Right renal cortex interstitium (tissue), 3 donors: ENCODE data around the gene NT5DC1. TPM values are rescaled to one million over a fixed set of nuclear protein-coding genes. Genes with fewer than 3 reads are reported as not detected.

ENCODE experiments used
- DNase-seq, 3 donors: peaks; one replicate each; pipeline ENCODE4 v3.0.0-alpha.2; 2013; ENCODE audit warnings: low read depth in 3 of 3, low spot score in 2 of 3
- polyA plus RNA-seq, 3 donors: library from polyadenylated mRNA; unstranded; fragments of 120-200 nt; gene quantifications; one replicate each; pipeline ENCODE4 v1.2.1, GENCODE V29; 2013; ENCODE audit not compliant: insufficient read length in 3 of 3

Gene NT5DC1
- polyA plus RNA-seq = 10 to 100 TPM; 43.4 to 45.6 (median 44.6) TPM

DNA sequence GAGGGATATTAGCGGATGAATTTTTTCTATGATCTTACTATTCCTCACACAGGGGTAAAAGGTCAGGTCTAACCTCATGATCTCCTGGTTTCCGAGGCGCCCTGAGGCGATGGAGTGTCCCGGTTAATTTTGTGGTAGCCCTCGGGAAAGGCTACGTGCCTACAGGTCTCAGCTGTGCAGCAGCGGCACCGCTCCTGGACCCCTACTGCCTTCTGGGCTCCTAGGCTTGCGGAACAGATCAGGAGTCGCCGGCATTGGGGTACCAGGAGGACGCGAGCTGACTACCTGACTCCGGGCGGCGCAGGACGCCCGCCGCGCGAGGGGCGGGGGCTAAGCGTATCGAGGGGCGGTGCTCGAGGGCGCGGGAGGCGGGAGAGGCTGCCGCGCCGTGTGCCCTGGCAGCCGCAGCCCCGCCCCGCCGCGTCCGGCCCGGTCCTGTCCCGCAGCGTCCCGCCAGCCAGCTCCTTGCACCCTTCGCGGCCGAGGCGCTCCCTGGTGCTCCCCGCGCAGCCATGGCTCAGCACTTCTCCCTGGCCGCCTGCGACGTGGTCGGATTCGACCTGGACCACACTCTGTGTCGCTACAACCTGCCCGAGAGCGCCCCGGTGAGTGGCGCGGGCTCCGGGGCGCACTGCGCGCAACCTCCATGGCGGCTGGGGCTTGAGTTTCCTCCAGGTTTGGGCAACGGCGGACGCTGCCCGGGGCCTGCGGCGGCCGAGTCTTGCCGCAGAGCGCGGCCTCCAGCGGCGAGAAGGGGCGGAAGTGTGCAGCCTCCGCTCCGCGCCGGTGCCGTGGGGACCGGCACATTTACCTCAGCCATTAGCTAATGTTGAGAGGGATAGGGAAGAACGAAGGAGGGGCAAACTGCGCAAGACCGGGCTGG, at the start of gene NT5DC1:
TSS of gene NT5DC1 (plus strand) at position 435 of the 883 bp plus-strand sequence. CDS start at position 513, 78 bp downstream.
- peak; percentile 60 to 65 (median 61) for DNase-seq

DNA sequence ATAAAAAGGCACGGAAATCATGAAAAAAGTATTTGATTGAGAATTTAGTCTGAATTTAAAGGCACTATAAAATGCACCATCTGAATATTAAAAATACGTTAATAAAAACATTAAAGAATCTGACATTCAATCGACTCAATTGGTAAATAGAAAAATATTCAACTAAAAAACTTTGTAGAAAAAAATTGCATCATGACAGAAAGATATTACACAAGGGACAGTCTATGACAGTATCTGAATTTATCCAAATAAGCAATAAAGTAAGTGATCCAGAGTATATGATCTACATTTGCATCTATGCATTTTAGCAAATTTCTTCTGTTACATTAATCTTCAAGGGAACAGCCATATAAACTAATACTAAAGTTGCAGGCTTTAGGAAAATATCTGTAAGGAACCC, 49.4 kb upstream of the NT5DC1 start:
- no peak for DNase-seq

DNA sequence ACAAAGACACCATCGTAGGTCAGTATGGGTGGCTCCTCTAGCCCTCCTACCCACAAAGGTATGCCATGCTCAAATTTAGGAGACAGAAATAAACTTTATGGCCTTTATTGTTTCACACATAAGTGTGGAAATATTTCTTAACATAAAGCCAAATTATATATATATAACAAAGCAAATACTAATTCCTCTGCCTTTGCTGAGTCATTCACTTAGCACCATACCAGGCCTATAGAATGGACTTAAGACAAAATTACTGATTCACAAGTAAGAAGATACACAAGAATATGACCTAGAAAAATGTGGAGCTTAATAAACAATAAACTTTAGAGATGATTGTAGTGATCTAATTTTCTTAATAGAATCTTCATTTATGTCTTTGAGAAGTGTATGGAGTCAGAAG, 45.1 kb upstream of the NT5DC1 start:
- no peak for DNase-seq

DNA sequence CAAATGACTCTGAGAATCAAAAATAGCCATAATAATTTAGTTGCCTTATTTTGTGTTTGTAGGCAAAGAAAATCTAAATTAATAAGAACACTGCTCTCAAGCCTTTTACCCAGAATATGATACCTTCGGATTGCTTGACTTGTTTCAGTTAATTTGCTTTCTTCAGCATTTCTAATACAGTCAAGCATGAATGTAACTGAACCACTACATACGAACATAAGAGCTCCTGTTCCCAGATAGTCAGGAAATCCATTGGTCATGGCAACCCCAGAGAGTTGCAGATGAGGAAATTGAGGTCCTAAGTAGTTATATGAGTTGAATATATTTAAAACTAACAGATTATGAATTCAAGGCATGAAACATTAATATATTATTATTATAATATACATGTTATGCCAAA, 42.9 kb upstream of the NT5DC1 start:
- no peak for DNase-seq

DNA sequence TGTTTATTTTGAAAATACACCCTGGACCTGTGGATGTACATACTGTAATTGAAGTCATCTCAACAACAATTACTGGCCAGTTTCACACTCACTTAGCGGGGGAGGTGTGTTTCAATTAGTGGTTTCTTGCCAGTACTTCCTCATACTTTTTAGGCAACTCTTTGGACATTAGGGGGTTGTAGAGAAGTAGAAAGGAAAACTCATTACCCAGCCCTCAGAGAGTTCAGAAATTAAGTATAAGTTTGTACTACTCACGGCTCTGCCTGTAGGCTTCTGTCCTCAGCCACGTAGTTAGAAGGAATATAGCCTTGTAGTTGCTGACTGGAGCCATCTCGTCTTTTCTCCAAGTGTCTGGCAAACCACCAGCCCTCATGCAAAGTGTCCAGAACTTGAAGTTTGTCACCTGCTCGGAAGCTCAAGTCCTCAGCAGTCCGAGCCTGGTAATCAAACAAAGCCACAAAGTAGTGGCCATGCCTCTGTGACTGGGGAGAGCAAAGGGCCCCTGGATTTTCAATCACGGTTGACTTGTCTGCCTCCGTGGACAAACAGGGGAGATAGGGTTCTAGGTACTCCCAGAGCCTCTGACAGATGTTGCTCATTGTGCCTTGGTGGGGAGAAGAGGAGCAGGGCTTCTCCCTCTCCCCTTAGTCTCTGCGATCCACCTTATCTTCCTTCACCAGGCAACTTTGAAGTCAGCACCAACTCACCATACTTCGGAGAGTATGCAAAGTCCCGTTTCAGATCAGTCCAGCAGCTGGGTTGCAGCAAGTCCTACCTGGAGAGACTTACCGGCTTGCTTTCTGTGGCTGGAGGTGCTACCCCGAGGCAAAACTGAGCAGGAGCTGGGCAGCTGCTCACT, 40.7 kb upstream of the NT5DC1 start:
- no peak for DNase-seq

DNA sequence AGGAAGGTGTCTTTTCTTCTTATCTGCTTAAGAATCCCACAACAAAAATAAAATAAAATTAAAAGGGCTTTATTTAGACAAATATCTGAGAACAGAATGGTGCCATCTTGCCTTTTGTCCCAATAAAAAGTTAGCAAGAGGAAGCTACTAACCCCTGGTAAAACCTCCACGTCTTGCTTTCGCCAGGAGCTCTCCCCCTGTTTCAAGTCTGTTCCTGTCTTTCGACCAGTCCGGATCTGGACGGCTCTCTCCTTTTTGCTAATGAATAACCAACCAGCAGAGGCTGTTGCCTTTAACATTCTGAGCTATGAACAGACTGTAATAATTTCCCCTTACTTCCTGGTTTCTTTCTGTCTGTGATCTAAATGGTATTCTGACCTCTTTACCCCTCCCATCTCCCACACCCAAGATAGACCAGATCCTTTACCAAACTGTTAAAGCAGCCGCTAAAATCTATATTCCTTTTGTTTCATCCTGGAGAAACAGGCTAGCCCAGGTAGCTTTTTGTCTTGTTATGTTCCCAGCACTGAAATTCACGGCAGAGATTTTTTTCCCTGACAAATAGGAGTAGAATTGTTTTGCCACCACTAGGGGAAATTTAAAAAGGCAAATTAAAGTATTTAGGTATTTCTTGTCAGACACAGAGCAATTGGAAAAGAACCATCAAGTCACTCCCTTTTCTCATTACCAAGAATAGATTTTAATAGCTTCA, 39.9 kb upstream of the NT5DC1 start, which contains the start of gene FRK:
TSS of gene FRK (minus strand) at position 320 of the 712 bp plus-strand sequence. CDS start 580 bp downstream, outside the sequence.
- no peak for DNase-seq

DNA sequence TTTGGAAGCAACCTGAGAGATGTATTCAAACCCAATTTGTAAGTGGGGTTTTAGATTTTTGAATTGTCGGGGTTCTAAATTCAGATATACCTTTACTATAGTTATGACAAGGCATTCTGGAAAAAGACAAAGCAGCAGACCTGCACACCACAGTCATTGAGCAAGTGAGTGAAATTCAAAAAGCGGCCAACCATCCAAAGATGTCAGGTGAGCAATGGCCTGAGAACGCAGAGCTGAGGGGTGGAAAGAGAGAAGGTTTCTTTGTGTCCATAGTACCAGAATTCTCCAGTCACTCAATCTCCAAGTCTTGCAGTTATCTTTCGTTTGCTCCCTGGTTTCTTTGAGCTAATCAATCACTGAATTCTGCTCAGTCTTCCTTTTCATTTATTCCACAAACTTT, 38.2 kb upstream of the NT5DC1 start:
- no peak for DNase-seq

DNA sequence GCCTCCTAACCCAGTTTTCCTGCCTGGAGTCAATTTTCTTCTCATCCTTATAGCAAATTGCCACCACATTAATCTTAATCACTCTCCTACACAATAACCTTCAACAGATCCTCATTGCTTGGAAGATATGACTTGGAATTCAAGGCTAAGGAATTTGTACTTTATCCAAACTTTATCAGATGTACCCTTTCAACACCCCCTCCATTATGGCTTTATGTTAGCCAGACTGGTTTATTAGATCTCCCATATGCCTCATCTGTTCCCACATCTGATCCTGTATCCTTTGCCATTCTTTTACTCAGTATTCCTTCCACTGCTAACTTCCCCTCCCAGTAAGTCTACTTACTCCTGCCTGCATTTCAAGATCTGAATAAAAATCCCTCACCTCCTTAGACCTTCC, 36.0 kb upstream of the NT5DC1 start:
- DNase-seq = no peak

DNA sequence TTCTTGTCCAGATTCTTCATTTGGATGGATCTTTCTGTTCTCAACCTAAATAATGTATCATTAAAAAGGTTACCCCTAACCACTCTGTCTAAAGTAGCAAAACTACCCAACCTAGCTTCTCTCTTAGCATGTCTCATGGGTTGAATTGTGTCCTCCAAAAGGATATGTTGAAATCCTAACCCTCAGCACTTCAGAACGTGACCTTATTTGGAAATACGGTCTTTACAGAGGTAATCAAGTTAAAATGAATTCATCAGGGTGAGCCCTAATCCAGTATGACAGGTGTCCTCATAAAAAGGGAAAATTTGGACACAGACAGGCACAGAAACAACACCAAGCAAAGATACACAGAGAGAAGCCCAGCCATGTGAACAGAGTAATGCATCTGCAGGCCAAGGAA, 33.9 kb upstream of the NT5DC1 start:
- no peak for DNase-seq

DNA sequence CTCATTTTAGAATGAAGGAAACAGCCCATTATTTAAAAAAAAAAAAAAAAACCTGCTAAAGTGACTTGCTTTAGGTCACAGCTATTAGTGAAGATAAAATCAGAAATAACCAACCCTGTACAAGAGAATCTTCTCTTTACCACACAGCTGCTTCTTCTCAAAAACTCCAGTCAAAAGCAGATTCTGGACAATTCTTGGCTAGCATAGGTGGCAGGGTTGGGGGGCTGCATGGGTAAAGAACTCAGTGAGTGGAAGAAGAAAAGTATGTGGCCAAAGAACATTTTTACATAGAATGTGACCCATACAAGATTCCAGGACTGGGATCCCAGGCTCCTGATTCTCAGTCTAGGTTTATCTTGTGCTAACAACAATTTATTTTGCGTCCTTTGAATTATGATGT, 30.6 kb upstream of the NT5DC1 start:
- no peak for DNase-seq

DNA sequence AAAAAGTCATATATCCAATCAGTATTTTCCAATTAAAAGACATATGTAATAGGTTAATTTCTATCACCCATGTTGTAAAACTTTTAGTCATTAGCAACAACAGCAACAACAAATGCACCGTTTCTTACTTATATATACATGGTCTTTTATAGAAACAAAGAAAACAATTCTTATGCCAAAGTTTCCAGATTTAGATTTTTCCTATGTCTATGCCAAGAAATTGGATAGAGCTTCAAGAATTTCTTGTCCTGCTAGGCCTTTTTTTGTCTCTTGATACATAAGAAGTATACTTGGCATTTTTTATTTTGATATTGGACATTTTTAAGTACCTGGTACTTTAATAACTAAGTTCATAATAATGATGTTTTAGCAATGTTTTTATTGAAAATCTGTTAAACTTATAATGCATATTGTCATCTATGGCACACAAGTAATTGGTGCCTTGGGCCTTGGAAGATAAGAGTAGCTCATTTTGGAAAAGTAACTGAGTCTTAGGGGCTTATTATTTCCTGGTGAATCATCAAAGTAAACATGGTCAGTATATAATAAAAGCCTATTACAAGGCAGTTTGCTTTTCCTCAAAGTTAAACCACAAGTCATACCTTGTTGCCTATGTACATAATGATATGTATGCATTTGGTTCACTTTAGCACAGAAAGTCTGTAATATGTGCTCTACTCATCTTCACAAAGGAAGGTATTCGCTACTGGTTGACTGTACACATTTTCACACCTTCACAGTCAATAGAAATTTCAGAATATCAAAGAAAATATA, 29.9 kb upstream of the NT5DC1 start:
- no peak for DNase-seq

DNA sequence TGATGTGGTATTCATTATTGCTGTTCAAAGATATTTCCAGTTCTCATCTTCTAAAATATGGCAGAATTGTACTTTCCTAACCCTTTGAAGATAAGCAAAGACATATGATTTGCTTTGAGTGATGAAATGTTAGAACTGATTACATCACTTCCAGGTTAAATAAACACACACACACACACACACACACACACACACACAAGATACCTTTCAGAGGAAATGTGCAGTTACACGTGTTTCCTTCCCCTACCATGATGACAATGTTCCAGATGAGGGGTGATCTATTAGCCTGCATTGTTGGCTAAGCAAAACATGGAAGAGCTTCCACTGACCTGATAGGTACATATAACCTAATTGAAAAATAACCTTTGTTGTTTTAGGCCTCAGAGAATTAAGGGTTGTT, 28.3 kb upstream of the NT5DC1 start:
- DNase-seq = no peak

DNA sequence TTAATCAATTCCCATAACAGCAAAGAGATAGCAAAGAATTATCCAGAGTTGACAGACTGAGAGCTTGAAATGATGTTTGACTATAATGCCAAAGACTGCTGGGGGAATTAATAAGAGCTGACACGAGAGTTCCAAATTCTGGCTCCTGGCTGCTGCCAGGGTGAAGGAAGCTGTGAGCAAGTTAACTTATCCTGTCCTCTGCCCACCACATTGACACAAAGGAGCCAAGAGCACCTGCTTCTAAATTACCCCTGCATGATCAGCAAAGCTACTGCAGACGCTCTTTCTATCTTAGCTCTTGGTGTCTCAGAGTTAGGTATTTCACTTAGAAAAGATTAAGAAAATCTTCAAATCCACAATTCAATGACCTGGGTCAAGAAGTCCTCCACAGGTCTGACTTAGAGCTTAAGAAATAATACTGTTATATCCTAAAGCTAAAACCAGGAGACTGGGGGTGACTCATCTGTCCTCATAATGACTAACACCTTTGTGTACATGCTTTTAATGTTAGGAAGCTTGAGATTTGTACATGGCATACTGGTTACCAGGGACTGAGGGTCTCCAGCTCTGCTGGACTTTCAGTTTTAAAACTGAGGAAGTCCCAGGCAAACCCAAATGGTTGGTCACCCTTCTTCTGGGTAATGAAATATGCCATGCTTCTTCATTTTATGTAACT, 26.8 kb upstream of the NT5DC1 start:
- DNase-seq = no peak

DNA sequence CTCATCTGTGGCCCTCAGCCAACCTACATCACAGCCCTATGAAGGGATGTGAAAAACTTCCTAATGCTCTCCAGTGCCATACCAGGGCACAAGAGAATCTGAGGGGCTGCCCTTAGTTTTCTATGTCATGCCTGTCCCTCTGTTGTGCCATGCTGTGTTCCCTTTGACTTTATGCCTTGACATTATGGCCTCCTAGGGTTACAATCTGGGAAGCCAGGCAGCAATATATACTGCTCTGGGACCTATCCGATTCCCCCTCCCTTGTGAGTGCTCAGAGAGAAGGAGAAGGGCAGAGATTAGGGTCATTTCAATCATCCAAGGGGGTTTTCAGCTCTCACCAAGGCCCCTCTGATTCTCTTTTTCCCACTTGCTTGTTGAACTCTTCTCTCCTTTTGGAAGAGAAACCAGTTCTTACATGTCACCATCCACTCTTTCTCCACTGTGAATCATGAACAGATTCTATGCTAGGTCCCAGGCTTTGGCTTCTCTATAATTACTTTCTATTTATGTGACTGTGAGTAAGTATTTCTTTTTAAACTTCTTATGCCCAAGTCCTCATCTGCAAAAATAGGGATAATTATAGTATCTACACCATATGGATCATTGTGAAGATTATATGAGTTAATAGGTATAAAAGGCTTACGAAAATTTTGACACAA, 25.8 kb upstream of the NT5DC1 start:
- DNase-seq = no peak

DNA sequence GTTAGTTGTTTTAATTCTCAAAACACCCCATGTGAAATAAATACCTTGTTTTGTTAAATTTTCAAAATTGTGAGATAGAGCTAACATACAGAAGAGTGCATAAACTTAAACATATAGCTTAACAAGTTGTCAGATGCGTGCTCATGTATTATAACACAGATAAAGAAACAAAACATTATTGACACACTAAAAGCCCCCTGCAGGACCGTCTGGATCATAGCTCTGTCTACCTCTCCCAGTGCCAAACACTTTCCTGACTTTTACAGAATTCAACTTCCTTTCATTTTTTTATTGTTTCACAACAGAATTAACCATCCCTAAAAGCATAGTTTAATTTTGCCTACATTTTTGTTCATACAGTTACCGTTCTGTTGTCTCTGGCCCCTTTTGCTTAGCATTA, 22.1 kb upstream of the NT5DC1 start:
- DNase-seq = no peak

DNA sequence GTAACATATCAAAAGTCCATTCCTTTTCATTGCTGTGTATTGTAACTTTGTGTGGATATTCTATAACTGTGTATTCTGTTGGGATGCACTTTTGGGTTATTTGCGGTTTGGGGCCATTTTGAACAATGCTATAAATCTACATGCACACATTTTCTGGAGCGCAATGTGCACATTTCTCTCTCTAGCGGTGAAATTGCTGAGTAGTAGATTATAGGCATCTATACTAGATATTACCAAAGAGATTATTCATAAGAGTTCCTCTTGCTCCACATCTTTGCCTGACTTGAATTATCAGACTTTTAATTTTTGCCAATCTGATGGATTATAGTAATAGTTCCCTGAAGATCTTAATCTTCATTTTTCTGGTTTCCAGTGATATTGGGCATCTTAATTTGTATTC, 21.7 kb upstream of the NT5DC1 start:
- no peak for DNase-seq

DNA sequence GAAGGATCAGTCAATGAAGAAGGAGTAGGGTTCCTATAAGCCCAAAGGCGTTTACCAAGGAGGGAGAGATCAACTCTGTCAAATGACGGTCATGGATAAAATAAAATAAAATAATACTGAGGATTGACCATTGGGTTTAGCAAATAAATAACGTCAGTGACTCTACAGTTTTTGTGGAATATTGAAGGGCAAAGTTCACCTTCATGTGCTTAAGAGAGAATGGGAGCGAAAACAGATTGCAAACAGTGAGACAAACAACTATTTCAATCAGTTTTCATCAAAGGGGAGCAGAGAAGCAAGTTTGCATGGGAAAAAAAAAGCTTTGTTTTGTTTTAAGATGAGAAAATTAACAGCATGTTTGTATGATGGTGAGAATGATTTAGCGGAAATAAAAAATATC, 17.6 kb upstream of the NT5DC1 start:
- DNase-seq = no peak

DNA sequence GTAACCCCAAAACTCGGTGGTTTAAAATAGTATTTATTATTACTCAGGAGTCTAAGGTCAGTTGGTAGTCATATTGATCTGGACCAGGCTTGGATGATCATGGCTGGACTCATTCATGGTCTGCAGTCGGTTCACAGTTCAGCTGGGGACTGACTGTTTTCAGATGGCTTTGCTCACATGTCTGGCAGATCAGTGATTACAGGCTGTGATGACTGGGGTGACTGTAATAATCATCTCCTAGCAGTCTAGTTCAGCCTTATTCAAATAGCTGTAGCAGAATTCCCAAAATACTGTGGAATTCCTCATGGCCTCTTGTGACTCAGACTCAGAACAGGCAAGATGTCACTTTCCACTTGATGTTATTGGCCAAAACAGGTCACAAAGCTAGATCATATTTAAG, 16.4 kb upstream of the NT5DC1 start:
- DNase-seq = no peak

DNA sequence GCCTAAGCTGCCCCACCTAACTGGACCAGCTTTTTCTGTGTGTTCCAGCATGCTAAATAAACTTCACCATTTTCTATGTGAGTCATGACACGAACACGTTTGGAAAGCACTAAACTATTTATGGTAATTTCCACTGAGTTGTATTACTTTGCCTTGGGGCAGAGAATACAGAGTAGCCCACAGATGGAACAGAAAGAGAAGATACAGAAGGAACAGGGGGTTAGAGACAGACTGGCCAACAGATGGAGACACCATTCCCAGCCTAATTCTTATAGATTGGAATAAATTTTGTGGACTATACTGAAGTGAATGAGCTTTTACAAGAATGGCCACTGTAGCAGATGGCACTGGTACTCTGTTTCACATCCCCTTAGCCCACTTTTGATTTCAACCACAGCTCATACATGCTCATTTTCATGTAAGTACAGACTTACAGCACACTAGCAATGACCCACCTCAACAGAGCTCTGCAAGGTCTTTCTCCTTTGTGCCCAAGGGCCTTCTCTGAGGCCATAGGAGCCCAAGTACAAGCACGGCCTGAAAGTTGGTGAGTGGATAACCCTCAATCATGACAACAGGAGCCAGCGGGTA, 13.1 kb upstream of the NT5DC1 start:
- DNase-seq = no peak
